Endothelial cell of umbilical vein (primary cell): ENCODE measurements around the gene PGBD5. TPM values are rescaled to one million over a fixed set of nuclear protein-coding genes. Genes with fewer than 3 reads are reported as not detected.

ENCODE experiments used
- BruUV-seq: library from RNA; stranded (reverse); fragments of 400-500 nt; replicated peaks from 2 replicates; lab custom pipeline; 2021; lab: Mats Ljungman, UMichigan
- CTCF ChIA-PET: fragments of 300-600, 350-600 bp; sonication (Branson Sonifier 250); formaldehyde crosslinking; loops from one replicate; lab custom pipeline; 2021; ENCODE audit warnings: antibody characterized with exemption, inconsistent platforms; lab: Charles Lee
- POLR2A ChIA-PET: fragments of 300-600, 350-600 bp; sonication (Branson Sonifier 250); formaldehyde crosslinking; loops from one replicate; lab custom pipeline; 2021; ENCODE audit warnings: antibody characterized with exemption, inconsistent platforms; lab: Charles Lee
- DNase-seq: peaks from one replicate; pipeline ENCODE4 v3.0.0-alpha.2; 2011; ENCODE audit warnings: low read depth, low spot score
- FAIRE-seq: peaks from 2 replicates; lab custom pipeline; 2011; peaks lifted over from hg19 to GRCh38; lab: Jason Lieb, UNC
- H2AFZ ChIP-seq: 2 replicates; pipeline ENCODE4 v1.6.0; 2012; ENCODE audit warnings: low read depth, low read length, control low read depth, inconsistent platforms
- H3K27ac ChIP-seq: 2 replicates; pipeline ENCODE4 v1.5.1; 2011; ENCODE audit warnings: low read depth, mild to moderate bottlenecking, control low read depth, low read length, moderate library complexity; ENCODE audit not compliant: insufficient read depth
- H3K27me3 ChIP-seq, 2 experiments: 2 replicates each; pipeline versions ENCODE4 v1.6.0 to v1.6.1; 2011; ENCODE audit warnings: low read length in 2 of 2, mixed read lengths in 1 of 2; ENCODE audit not compliant: control insufficient read depth in 2 of 2, insufficient read depth in 2 of 2
- H3K36me3 ChIP-seq, 2 experiments: 2 replicates in 1 of 2; 3 replicates in 1 of 2; pipeline ENCODE4 v1.5.1; 2011; ENCODE audit warnings: low read length in 2 of 2, mild to moderate bottlenecking in 1 of 2, moderate library complexity in 1 of 2; ENCODE audit not compliant: control insufficient read depth in 2 of 2, insufficient read depth in 2 of 2; ENCODE audit errors: extremely low read depth in 1 of 2
- H3K4me1 ChIP-seq: 3 replicates; pipeline ENCODE4 v1.5.1; 2011; ENCODE audit warnings: mild to moderate bottlenecking, low read length; ENCODE audit not compliant: control insufficient read depth, insufficient read depth; ENCODE audit errors: extremely low read depth
- H3K4me2 ChIP-seq: 2 replicates; pipeline ENCODE4 v1.6.1; 2011; ENCODE audit warnings: low read length, control low read depth, mixed read lengths; ENCODE audit not compliant: insufficient read depth
- H3K4me3 ChIP-seq, 3 experiments: fragments of 200-600 bp in 1 of 3; sonication (generic), shearing (Covaris generic) in 1 of 3; replicated peaks in 1 of 3; 2 replicates each; pipeline ENCODE4 v1.5.1; 2011 to 2016; ENCODE audit warnings: control low read depth in 3 of 3, low read length in 3 of 3, mild to moderate bottlenecking in 2 of 3, inconsistent platforms in 1 of 3, low read depth in 1 of 3, moderate library complexity in 1 of 3; ENCODE audit not compliant: insufficient read depth in 1 of 3
- H3K79me2 ChIP-seq: 2 replicates; pipeline ENCODE4 v1.6.0; 2012; ENCODE audit warnings: low read length, inconsistent platforms; ENCODE audit not compliant: control insufficient read depth, insufficient read depth
- H3K9ac ChIP-seq: replicated peaks from 2 replicates; pipeline ENCODE3; 2011; ENCODE audit warnings: low read length, control low read depth; ENCODE audit not compliant: insufficient read depth; ENCODE audit errors: extremely low read depth
- H3K9me1 ChIP-seq: replicated peaks from 3 replicates; pipeline ENCODE4 v1.6.0; 2011; ENCODE audit warnings: mild to moderate bottlenecking, low read length; ENCODE audit not compliant: control insufficient read depth, insufficient read depth; ENCODE audit errors: extremely low read depth
- H3K9me3 ChIP-seq: replicated peaks from 2 replicates; pipeline ENCODE4 v1.5.1; 2012; ENCODE audit warnings: low read length, inconsistent platforms; ENCODE audit not compliant: control insufficient read depth, insufficient read depth
- H4K20me1 ChIP-seq: replicated peaks from 2 replicates; pipeline ENCODE3; 2011; ENCODE audit warnings: mild to moderate bottlenecking, low read length; ENCODE audit not compliant: control insufficient read depth, insufficient read depth; ENCODE audit errors: extremely low read depth
- CTCF ChIP-seq, 2 donors: IDR thresholded peaks; 1 replicate in 1 of 2; 2 replicates in 1 of 2; pipeline ENCODE4 v1.5.1; 2011; ENCODE audit warnings: low read length in 2 of 2, mild to moderate bottlenecking in 2 of 2, moderate library complexity in 2 of 2, control low read depth in 1 of 2, inconsistent platforms in 1 of 2, low read depth in 1 of 2; ENCODE audit not compliant: insufficient read depth in 1 of 2; ENCODE audit errors: extremely low read depth in 1 of 2
- FOS ChIP-seq: IDR thresholded peaks from 2 replicates; pipeline ENCODE4 v1.6.1; 2011; ENCODE audit warnings: mild to moderate bottlenecking, low read length, moderate library complexity, borderline replicate concordance; ENCODE audit not compliant: insufficient read depth
- MAX ChIP-seq: IDR thresholded peaks from 2 replicates; pipeline ENCODE4 v1.6.1; 2011; ENCODE audit not compliant: insufficient read depth, insufficient read length
- POLR2AphosphoS5 ChIP-seq: IDR thresholded peaks from 2 replicates; pipeline ENCODE4 v1.6.1; 2012; ENCODE audit warnings: low read depth, mild to moderate bottlenecking, control low read depth, low read length, moderate library complexity; ENCODE audit not compliant: insufficient read depth
- dilution Hi-C: fragments of 300-500 bp; cut with MboI; formaldehyde crosslinking; loops from one replicate; pipeline ENCODE4 v1.15.0; 2019; ENCODE audit warnings: low sequenced_read_pairs; ENCODE audit not compliant: extremely low pct_ligation_motif_present
- intact Hi-C: fragments of 100-400 bp; cut with micrococcal nuclease; formaldehyde crosslinking; loops from one replicate; pipeline ENCODE4 v1.10.0; 2022
- polyA plus RNA-seq, 4 experiments: library from polyadenylated mRNA; depleted of rRNA in 3 of 4; stranded (reverse) in 3 of 4; unstranded in 1 of 4; fragments of >200 nt; gene quantifications; 2 replicates each; pipeline versions ENCODE4 v1.2.1 to v1.2.3, GENCODE V29; 2011 to 2012; ENCODE audit warnings: missing spikeins in 1 of 4
- total RNA-seq: library from RNA; stranded (reverse); gene quantifications from 2 replicates; pipeline ENCODE4 v1.2.3, GENCODE V29; 2021

PGBD5 gene
- total and polyA plus RNA-seq, 2 donors (not counting 3 experiments of a cell fraction or from before 2014, with no cell fraction given): 0.03 TPM; not detected in 1

GRCh38 chr1:230381049-230381467 lies 45.1 kb downstream of the PGBD5 start:
- BruUV-seq: no TSS peak
- FAIRE-seq: no peak

GRCh38 chr1:230379928-230380327 lies 46.2 kb downstream of the PGBD5 start:
- FAIRE-seq: no peak
- Histone ChIP-seq H3K79me2 (no peaks in the 10 kb centered on the region), H3K4me3 (no peak overlapping the region), H3K4me2 (no peak overlapping the region), H3K9me1 (no peaks in the 10 kb centered on the region), H3K4me1 (no peaks in the 10 kb centered on the region), H3K36me3 (no peaks in the 10 kb centered on the region), H3K9ac (no peak overlapping the region), H4K20me1 (no peaks in the 10 kb centered on the region), H3K9me3 (no peaks in the 10 kb centered on the region), H3K27me3 (no peaks in the 10 kb centered on the region), H3K27ac (no peak overlapping the region), H2AFZ (no peak overlapping the region)
- POLR2A ChIA-PET: no interaction called here
- CTCF ChIA-PET: no interaction called here
- no peak for TF ChIP-seq FOS
- TF ChIP-seq MAX: no peak
- TF ChIP-seq POLR2AphosphoS5: no peak
- intact Hi-C loops: no loop called here
- dilution Hi-C loops: no loop called here
- no peak for DNase-seq
- no TSS peak for BruUV-seq

More at GRCh38 chr1:230381049-230381467, 45.1 kb downstream of the PGBD5 start:
- Histone ChIP-seq H3K79me2 (no peaks in the 10 kb centered on the region), H2AFZ (no peak overlapping the region), H3K27me3 (no peaks in the 10 kb centered on the region), H3K4me1 (no peaks in the 10 kb centered on the region), H3K9me3 (no peaks in the 10 kb centered on the region), H3K9me1 (no peaks in the 10 kb centered on the region), H3K36me3 (no peaks in the 10 kb centered on the region), H3K9ac (no peak overlapping the region), H3K4me2 (no peak overlapping the region), H4K20me1 (no peaks in the 10 kb centered on the region), H3K4me3 (no peak overlapping the region), H3K27ac (no peak overlapping the region)
- ChIA-PET POLR2A (no interaction called here), CTCF (no interaction called here)
- intact Hi-C loops (no loop called here), dilution Hi-C loops (no loop called here)
- TF ChIP-seq POLR2AphosphoS5 (no peak), CTCF (IDR thresholded peaks at IDR 0.05; ENCODE audit: extremely low read depth in 1 of 2, insufficient read depth in 1 of 2, low read depth in 1 of 2, low read length in 2 of 2) (no peak)
- DNase-seq: no peak
